HEK293 (cell line): ENCODE measurements around the gene HTRA2.
A peak's percentile ranks its signal among the peaks of the same experiment; 100 is the strongest.

ENCODE experiments used
- HOXA7 ChIP-seq: sonication (generic); formaldehyde crosslinking; IDR thresholded peaks from 2 replicates; pipeline ENCODE4 v1.8.1; 2022; ENCODE audit warnings: missing genetic modification reagents, borderline replicate concordance
- SCRT2 ChIP-seq: fragments of 450-650 bp; formaldehyde crosslinking; IDR thresholded peaks from 2 replicates; pipeline ENCODE4 v1.5.1; 2016; ENCODE audit warnings: missing biosample characterization, missing genetic modification characterization
- ZNF169 ChIP-seq: fragments of 450-650 bp; formaldehyde crosslinking; IDR thresholded peaks from 2 replicates; pipeline ENCODE4 v1.5.1; 2016; ENCODE audit warnings: missing biosample characterization, missing genetic modification characterization
- ZNF24 ChIP-seq: fragments of 450-650 bp; formaldehyde crosslinking; IDR thresholded peaks from 2 replicates; pipeline ENCODE4 v1.5.1; 2016; ENCODE audit warnings: missing biosample characterization, missing genetic modification characterization
- ZNF292 ChIP-seq: fragments of 450-650 bp; formaldehyde crosslinking; IDR thresholded peaks from 2 replicates; pipeline ENCODE4 v1.5.1; 2016; ENCODE audit warnings: low read depth, missing biosample characterization, missing genetic modification characterization, borderline replicate concordance
- ZNF664 ChIP-seq: fragments of 450-650 bp; formaldehyde crosslinking; IDR thresholded peaks from 2 replicates; pipeline ENCODE4 v1.5.1; 2016; ENCODE audit warnings: missing biosample characterization, missing genetic modification characterization
- TF ChIP-seq, protein P1 (sequence below): fragments of 450-650 bp; formaldehyde crosslinking; IDR thresholded peaks from 2 replicates; pipeline ENCODE4 v1.5.1; 2016; ENCODE audit warnings: missing biosample characterization, missing genetic modification characterization
- TF ChIP-seq, protein P2 (sequence below): fragments of 450-650 bp; formaldehyde crosslinking; IDR thresholded peaks from 2 replicates; pipeline ENCODE4 v1.5.1; 2016; ENCODE audit warnings: missing biosample characterization, missing genetic modification characterization
- TF ChIP-seq, protein P3 (sequence below): sonication (generic); formaldehyde crosslinking; IDR thresholded peaks from 2 replicates; pipeline ENCODE4 v1.8.1; 2022; ENCODE audit warnings: mild to moderate bottlenecking, moderate library complexity, missing genetic modification reagents

DNA sequence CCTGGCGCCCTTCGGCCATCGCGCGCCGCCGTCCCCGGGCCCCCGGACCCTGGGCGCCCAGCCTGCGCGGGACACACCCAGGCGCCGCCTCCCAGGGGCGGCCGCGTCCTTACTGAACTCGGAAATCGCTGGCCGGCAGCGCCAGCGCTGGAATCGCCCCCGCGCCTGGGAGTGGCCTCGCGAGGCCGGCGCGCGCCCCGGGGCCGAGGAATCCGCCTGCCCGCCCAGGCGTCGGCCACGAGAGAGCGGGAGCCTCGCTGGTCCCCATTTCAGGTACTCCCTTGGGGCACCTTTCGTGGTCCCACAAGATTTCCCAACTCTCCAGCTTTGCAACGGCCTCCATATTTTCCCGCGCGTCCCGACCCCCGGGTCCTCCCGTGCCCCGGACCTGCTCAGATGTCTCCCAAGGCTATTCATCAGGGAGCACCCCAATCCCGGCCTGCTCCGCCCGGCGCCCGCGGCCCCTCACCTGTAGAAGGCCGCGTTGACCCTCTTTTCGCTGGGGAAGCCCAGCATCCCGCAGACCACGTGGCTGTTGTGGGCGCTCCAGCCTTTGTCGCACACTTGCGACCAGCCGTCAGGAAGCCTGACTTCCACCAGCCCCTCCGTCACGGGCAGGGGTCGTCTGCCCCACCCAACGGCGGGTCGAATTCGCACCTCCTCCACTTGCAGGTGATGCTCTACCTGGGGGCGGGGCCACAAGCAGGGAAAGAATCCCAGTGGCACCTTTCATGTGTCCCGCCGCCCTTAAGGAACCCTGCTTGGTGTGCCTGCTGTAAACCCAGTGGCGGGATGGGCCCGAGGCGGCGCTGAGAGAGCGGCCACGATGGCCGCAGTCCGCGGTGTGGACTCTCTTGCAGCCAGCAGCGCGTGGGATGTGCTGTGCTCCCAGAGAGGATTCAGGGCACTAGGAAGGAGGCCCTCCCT, 19.4 kb downstream of the HTRA2 start:
- TF ChIP-seq ZNF169 (tag by site-specific recombination) = no peak
- TF ChIP-seq, protein P1, sequence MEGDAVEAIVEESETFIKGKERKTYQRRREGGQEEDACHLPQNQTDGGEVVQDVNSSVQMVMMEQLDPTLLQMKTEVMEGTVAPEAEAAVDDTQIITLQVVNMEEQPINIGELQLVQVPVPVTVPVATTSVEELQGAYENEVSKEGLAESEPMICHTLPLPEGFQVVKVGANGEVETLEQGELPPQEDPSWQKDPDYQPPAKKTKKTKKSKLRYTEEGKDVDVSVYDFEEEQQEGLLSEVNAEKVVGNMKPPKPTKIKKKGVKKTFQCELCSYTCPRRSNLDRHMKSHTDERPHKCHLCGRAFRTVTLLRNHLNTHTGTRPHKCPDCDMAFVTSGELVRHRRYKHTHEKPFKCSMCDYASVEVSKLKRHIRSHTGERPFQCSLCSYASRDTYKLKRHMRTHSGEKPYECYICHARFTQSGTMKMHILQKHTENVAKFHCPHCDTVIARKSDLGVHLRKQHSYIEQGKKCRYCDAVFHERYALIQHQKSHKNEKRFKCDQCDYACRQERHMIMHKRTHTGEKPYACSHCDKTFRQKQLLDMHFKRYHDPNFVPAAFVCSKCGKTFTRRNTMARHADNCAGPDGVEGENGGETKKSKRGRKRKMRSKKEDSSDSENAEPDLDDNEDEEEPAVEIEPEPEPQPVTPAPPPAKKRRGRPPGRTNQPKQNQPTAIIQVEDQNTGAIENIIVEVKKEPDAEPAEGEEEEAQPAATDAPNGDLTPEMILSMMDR (tag by site-specific recombination) = no peak
- no peak for TF ChIP-seq HOXA7
- no peak for TF ChIP-seq ZNF292 (tag by site-specific recombination)
- 0 out of 2 replicates have a peak, but pooled peaks have one; percentile 25 for TF ChIP-seq ZNF24 (tag by site-specific recombination)
- TF ChIP-seq, protein P2, sequence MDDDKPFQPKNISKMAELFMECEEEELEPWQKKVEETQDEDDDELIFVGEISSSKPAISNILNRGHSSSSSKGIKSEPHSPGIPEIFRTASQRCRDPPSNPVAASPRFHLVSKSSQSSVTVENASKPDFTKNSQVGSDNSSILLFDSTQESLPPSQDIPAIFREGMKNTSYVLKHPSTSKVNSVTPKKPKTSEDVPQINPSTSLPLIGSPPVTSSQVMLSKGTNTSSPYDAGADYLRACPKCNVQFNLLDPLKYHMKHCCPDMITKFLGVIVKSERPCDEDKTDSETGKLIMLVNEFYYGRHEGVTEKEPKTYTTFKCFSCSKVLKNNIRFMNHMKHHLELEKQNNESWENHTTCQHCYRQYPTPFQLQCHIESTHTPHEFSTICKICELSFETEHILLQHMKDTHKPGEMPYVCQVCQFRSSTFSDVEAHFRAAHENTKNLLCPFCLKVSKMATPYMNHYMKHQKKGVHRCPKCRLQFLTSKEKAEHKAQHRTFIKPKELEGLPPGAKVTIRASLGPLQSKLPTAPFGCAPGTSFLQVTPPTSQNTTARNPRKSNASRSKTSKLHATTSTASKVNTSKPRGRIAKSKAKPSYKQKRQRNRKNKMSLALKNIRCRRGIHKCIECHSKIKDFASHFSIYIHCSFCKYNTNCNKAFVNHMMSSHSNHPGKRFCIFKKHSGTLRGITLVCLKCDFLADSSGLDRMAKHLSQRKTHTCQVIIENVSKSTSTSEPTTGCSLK (tag by site-specific recombination) = no peak
- TF ChIP-seq, protein P3, sequence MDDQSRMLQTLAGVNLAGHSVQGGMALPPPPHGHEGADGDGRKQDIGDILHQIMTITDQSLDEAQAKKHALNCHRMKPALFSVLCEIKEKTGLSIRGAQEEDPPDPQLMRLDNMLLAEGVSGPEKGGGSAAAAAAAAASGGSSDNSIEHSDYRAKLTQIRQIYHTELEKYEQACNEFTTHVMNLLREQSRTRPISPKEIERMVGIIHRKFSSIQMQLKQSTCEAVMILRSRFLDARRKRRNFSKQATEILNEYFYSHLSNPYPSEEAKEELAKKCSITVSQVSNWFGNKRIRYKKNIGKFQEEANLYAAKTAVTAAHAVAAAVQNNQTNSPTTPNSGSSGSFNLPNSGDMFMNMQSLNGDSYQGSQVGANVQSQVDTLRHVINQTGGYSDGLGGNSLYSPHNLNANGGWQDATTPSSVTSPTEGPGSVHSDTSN = 0 out of 2 replicates have a peak, but pooled peaks have one; percentile 25
- no peak; the same call in 1 of the 2 replicates for TF ChIP-seq SCRT2 (tag by site-specific recombination)
- no peak for TF ChIP-seq ZNF664 (tag by site-specific recombination)
